SK-N-MC (cell line): Measurements from ENCODE around the gene BCAR3.

ENCODE experiments used
- DNase-seq: peaks from one replicate; pipeline ENCODE4 v3.0.0-alpha.2; 2011; ENCODE audit warnings: low read depth, low spot score
- H3K27ac ChIP-seq: fragments of 200-600 bp; sonication (generic); 2 replicates; pipeline ENCODE4 v1.5.1; 2016; ENCODE audit warnings: mixed run types
- H3K36me3 ChIP-seq: fragments of 200-600 bp; sonication (generic); 2 replicates; pipeline ENCODE4 v1.6.1; 2017; ENCODE audit warnings: antibody characterized with exemption, low read length, mixed read lengths; ENCODE audit not compliant: insufficient read depth
- H3K4me3 ChIP-seq: fragments of 200-600 bp; sonication (generic); 2 replicates; pipeline ENCODE4 v1.5.1; 2016
- H3K9ac ChIP-seq: fragments of 200-600 bp; sonication (generic); 2 replicates; pipeline ENCODE4 v1.8.0; 2017; ENCODE audit warnings: mixed run types, mixed read lengths; ENCODE audit not compliant: insufficient read length
- H3K9me3 ChIP-seq: fragments of 200-600 bp; sonication (generic); 2 replicates; pipeline ENCODE4 v1.6.1; 2017; ENCODE audit warnings: low read depth, mild to moderate bottlenecking, antibody characterized with exemption, low read length, moderate library complexity, mixed read lengths
- EZH2 ChIP-seq: fragments of 200-600 bp; sonication (generic); IDR thresholded peaks from one replicate; pipeline ENCODE4 v1.6.1; 2017; ENCODE audit warnings: antibody characterized with exemption
- FOXP2 ChIP-seq: optimal IDR thresholded peaks from 2 replicates; pipeline ENCODE3; 2011; ENCODE audit warnings: mild to moderate bottlenecking, moderate library complexity; ENCODE audit not compliant: insufficient read depth; ENCODE audit errors: extremely low read length, control extremely low read depth
- POLR2AphosphoS5 ChIP-seq: IDR thresholded peaks from 2 replicates; pipeline ENCODE4 v1.6.1; 2012; ENCODE audit warnings: mild to moderate bottlenecking, low read depth, low read length, borderline replicate concordance

The BCAR3 gene

DNA sequence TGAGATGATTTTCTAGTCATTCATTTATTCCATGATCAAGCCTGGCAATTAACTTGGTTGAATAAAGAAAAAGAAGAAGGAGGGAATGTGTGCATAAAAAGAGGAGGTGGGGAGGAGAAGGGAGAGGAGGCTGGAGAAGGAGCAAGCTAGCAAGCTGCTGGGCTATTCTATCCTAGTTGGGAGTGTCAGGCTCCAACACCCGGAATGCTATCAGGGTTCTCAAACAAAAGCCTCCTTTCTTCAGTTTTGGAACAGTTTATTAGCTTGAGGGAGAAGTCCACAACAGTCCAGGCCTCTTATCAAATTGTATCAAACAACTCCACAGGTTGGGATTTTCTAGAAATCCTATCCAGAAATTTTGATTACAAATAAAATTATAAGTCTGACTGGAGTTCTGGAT, 80.0 kb downstream of the BCAR3 start:
- H3K27ac ChIP-seq, result no peak overlapping the region
- H3K36me3 ChIP-seq, result no peaks in the 10 kb centered on the region
- no peak overlapping the region for H3K9ac ChIP-seq
- no peak for TF ChIP-seq FOXP2
- no peak for TF ChIP-seq EZH2
- no peak for TF ChIP-seq POLR2AphosphoS5
- H3K4me3 ChIP-seq, result no peak overlapping the region
- DNase-seq, result no peak
- no peaks in the 10 kb centered on the region for H3K9me3 ChIP-seq

DNA sequence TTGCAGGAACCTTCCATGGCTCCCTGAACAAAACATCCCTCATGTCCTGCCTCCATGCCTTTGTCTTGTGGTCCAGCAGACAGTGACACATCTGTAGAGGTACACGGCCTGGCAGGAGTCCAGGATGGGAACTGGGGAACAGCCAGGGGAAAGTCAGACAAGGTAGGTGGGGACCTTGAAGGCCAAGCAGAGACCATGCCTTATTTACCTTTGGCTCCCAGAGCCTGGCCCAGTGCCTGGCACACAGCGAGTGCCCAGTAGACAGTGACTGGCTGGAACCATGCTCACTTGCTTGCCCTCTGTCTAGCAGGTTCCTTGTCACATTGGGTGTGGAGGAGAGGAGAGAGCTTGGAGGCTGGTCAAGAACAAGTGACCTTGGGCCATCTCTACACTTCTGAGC, 81.0 kb downstream of the BCAR3 start:
- H3K9ac ChIP-seq, result no peak overlapping the region
- no peaks in the 10 kb centered on the region for H3K36me3 ChIP-seq
- no peak overlapping the region for H3K4me3 ChIP-seq
- no peak for DNase-seq
- no peak for TF ChIP-seq EZH2
- H3K9me3 ChIP-seq, result no peaks in the 10 kb centered on the region
- no peak overlapping the region for H3K27ac ChIP-seq

DNA sequence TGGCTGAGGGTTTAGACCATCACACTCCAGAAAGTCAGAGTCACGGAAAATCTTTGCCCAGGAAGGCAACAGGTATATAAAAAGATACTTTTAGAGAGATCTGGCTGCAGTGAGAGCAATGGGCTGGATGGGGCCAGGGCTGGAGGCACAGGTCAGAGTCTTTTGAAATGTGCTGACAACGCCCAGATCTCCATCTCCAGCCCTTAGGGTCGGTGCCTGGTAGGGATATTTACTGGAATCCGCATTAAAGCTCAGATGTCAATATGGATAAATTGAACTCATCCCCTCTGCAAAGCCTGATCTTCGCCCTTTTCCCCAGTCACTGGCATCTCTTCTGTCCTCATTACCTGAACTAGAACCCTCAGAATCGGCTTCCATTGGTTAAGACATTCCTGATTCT, 82.2 kb downstream of the BCAR3 start:
- Histone ChIP-seq H3K4me3 (no peak overlapping the region), H3K36me3 (no peaks in the 10 kb centered on the region), H3K9ac (no peak overlapping the region), H3K9me3 (no peaks in the 10 kb centered on the region), H3K27ac (no peak overlapping the region)
- TF ChIP-seq EZH2 (no peak), POLR2AphosphoS5 (no peak), FOXP2 (no peak)
- DNase-seq, result no peak

DNA sequence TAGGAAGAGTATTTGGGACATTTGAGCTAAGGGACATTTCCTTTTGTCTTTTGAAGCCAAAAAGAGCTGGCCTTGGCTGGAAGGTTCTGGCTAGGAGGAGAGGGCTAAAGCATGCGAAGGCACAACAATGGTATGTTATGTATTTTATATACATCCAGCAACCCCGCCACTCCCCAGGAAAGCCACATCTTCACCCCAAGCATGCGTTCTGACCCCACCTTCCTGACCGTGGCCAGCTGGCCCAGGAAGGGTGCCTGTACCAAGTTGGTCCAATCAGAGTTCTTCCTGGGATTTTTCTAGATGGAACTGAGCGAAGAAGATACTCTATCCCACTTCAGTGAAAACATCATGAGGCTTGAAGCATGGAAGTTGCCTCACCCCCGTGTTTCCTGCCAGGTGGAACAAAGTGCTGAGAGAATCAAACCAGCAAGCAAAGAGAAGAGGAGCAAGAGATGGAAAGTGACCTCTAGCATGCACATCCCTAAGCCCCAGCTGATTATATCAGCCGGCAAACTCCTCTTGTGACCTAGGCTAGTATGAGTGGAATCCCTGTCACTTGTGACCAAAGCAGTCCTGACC, 82.7 kb downstream of the BCAR3 start:
- H3K27ac ChIP-seq, result no peak overlapping the region
- H3K9ac ChIP-seq, result no peak overlapping the region
- H3K36me3 ChIP-seq, result no peaks in the 10 kb centered on the region
- no peak overlapping the region for H3K4me3 ChIP-seq
- no peaks in the 10 kb centered on the region for H3K9me3 ChIP-seq
- DNase-seq, result no peak
- TF ChIP-seq POLR2AphosphoS5 (no peak), FOXP2 (no peak), EZH2 (no peak)

GRCh38 chr1:93598396-93598795, 83.2 kb downstream of the BCAR3 start:
- H3K9me3 ChIP-seq, result no peaks in the 10 kb centered on the region
- H3K4me3 ChIP-seq, result no peak overlapping the region
- no peak for DNase-seq
- no peak for TF ChIP-seq EZH2
- no peak for TF ChIP-seq FOXP2
- TF ChIP-seq POLR2AphosphoS5, result no peak
- H3K9ac ChIP-seq, result no peak overlapping the region
- H3K36me3 ChIP-seq, result no peaks in the 10 kb centered on the region
- no peak overlapping the region for H3K27ac ChIP-seq

DNA sequence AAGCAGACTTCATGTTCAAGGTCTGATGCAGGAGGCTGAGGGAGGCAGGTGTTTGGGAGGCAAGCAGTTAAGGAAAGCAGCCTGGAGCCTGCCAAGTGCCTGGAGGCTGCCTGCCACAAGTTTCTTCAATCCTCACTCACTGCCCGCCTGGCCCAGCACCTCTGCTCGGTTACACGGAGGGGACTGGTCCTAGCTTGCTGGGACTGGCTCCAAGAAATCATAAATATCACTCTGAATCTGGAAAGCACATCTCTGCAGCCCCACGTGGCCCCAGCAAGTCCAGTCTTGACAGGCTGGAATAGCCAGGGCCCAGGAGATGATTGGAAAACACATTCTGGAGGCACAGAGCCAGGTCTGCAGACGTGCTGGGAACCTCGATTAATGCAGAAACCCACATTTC, 83.9 kb downstream of the BCAR3 start:
- Histone ChIP-seq H3K9ac (no peak overlapping the region), H3K9me3 (no peaks in the 10 kb centered on the region), H3K36me3 (no peaks in the 10 kb centered on the region), H3K27ac (no peak overlapping the region), H3K4me3 (no peak overlapping the region)
- DNase-seq, result no peak
- TF ChIP-seq FOXP2 (no peak), POLR2AphosphoS5 (no peak), EZH2 (no peak)

DNA sequence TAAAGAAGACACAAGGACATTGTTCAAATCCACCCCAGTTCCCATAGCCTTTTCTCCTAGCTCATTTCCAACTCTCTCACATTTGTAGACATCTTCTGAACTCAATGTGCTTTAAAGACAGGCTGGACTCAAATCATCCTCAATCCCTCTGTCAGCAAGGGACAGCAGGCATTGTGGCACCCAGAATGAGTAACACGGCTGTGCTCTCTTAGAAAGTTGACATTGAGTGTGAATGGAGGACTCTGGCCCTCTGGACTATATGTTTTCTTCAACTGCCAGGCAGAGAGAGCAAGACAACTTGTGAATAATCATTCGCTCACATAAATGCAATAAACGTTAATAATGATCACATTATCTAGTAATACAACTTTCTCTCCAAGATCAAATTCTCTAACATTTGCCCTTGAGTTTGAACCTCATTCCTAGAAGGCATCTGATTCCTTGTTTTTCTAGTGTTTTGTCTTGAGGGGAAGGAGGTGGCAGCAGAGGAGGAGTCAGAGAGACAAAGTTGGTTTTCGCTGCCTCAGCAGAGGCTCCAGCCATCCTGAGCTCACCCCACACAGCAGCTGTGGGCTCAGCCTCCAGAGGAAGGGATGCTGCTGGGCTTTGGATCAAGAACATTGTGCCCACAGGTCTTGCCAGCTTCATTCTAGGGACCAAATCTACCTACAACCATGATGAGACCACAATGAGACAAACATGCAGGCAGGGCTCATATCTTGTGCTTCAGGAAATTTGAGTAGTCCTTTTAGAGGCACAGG, 85.1 kb downstream of the BCAR3 start:
- DNase-seq, result no peak
- no peak for TF ChIP-seq POLR2AphosphoS5
- TF ChIP-seq EZH2, result no peak
- TF ChIP-seq FOXP2, result no peak
- H3K9ac ChIP-seq, result no peak overlapping the region
- H3K36me3 ChIP-seq, result no peaks in the 10 kb centered on the region
- H3K9me3 ChIP-seq, result no peaks in the 10 kb centered on the region
- no peak overlapping the region for H3K4me3 ChIP-seq
- H3K27ac ChIP-seq, result no peak overlapping the region

DNA sequence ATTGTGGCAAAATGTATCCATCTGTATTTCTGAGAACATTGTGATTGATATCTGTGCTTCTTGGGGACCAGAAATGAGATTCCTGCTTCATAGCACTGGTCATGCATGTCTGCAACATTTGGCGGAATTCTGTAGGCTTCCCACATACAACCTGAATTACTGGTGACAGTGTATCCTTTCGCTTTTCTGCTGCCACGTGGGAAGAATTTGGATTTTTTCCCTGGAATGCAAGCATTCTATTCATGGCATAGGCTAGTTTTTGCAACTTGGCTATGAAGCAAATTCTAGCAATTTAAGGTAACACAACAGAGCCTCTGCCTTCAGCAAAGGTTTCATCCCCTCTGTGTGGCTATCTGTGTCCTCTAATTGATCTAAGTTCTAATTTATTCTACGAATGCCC, 85.9 kb downstream of the BCAR3 start:
- no peak for DNase-seq
- Histone ChIP-seq H3K9me3 (no peaks in the 10 kb centered on the region), H3K27ac (no peak overlapping the region), H3K9ac (no peak overlapping the region), H3K4me3 (no peak overlapping the region), H3K36me3 (no peaks in the 10 kb centered on the region)
- no peak for TF ChIP-seq POLR2AphosphoS5

- no peaks in the 10 kb centered on the region for H3K36me3 ChIP-seq
- no peak overlapping the region for H3K9ac ChIP-seq
- no peak for DNase-seq
- H3K27ac ChIP-seq, result no peak overlapping the region
- no peak overlapping the region for H3K4me3 ChIP-seq
- H3K9me3 ChIP-seq, result no peaks in the 10 kb centered on the region
- TF ChIP-seq EZH2 (no peak), FOXP2 (no peak), POLR2AphosphoS5 (no peak)
Measured at GRCh38 chr1:93595266-93595665, 86.4 kb downstream of the BCAR3 start.
